Activated CD4-positive, alpha-beta T cell treated with anti-CD3 and anti-CD28 coated beads, Interleukin-2, Interleukin-4, amounts not matched to agents 100 ng/mL and 50 ng/mL, durations not matched to agents 16 hours and 8 hours (primary cell): Measurements from ENCODE around the gene BTG2.
A peak's percentile ranks its signal among the peaks of the same experiment; 100 is the strongest.

Experiments used
- DNase-seq: peaks from one replicate; pipeline ENCODE4 v3.0.0-alpha.2; 2020; ENCODE audit warnings: low spot score

Gene BTG2

DNA sequence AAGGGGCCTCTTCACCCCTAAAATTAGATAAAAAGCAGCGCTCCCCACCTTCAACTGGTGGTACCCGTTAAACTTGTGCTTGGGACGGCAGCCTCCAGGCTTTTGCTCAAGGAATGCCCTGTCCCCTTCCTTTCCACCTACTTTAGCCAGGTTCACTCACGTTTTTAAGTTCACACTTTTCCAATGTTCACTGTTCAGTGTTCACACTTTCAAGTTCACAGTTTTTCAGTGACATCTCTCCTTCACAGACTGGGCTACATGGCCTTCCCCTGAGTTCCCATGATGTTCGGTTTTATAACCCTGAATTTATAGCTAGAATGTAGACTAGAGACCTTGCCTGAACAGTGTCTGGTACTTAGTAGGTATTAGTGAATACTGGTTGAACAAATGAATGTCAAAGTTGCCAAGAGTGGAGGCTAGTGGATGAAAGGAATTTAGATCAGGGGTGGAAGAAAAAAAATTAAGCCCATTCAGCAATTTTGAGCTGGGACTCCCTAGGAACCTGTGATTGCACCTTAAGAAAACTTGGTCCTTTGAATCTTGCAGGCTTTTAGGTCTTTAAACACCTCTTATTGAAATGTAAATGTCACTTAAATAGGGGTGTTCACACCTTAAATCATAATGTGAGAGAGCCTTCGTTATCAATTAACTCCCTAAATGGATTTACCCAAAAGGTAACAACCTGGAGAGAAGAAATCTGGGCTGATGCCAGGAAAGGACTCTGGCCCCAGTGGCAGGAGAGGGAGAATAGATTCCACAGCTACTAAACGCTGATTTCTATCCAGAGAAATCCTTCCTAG lies 12.3 kb downstream of the BTG2 start:
- DNase-seq = no peak

DNA sequence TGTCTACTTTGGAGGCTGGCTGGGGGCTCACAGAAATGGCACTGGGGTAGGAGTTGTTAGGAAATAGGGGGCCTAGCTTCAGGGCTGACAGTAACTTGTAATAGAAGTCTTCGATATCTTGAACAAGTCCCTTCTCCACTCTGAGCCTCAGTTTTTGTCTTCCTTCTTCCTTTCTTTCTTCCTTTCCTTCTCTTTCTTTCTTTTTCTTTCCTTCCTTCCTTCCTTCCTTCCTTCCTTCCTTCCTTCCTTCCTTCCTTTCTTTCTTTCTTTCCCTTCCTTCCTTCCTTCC lies 12.9 kb downstream of the BTG2 start:
- DNase-seq = no peak

DNA sequence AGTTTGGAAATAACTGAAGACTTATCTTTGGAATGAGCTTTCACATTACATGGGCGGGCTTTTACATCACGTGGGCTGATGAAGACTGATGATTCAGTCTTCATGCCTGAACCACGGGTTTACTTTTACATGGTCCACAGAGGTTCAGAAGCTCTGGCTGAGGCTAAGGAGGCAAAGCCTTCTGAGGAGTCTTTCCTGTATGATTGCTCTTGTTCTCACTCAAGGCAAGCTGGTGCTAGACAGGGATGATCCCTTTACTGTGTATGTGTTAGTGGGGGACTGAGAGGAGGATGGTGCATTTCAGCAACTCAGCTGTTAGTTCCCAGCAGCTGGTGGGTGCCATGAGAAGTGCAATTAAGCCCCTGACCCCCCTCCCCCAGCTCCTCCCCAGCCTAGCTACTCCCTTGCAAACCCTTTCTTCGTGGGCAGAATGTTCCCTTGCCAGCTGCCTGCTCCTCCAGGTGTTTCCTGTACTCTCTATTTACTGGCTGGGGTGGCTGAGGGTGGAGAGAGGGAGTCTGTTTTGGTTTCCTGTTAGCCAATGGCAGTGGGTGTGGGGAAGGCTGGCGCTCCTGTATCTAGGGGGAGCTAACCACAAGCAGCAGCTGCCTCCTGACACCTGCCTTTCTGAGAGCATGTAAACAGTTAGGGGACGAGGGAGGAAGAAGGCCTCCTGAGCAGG lies 15.4 kb downstream of the BTG2 start:
- DNase-seq = peak; percentile 57

DNA sequence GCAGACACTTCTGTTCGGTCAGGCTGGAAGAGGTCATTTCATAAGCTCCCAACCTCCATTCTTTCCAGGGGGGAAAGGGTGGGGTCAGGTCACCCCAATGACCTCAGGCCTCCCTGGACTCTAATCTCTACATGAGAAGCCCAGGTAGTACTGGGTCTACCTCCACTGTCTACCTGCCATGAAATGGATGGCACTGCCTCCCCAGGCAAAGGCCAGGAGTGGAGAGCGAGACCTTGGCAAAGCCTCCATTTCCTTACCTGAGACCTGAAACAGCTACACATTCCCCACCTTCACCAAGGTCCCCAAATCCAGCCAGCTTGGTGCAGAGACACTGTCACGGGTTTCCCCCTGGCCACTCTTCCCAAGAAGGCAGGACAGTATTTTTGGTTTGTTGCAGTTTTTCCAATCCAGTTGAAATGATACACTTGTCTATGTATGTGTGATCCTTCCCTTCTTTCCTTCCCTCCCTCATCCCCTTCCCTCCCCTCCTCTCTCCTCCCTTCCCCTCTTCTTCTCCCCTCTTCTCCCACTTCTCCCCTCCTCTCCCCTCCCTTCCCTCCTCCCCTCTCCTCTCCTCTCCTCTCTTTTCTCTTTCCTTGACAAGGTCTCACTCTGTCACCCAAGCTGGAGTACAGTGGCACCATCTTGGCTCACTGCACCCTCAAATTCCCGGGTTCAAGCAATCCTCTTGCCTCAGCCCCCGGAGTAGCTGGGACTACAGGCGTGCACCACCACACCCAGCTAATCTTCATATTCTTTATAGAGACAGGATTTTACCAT lies 16.1 kb downstream of the BTG2 start:
- no peak for DNase-seq

DNA sequence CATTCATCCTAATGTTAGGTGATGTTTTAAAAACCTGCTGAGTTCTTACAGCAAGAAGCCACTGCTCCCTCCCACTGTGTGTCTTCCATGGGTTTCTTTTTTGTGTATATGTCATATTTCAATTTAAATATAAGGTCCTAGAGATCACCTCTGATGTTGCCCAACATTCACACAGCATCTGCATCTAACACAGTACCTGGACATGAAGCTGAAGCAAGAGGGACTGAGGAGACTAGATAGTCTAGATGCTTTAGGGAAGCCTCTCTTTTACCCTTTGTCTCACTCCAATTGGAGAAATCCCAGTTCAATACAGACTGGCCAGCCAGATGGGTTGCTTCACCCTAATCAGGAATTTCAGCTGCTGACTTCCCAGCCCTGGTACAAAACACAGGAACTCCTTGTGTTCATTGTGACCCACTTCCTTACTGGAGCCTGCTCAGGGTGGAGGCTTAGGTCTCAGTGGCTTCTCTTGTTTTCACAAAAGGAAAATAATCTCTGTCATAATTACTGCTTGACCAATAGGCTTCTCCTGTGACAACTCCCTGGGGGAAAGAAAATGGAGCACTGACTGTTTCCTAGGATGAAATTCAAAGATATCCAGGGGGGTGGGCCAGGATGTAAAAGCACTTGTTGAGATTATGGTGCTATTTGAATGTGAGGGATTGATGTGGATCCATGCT lies 17.3 kb downstream of the BTG2 start:
- no peak for DNase-seq

DNA sequence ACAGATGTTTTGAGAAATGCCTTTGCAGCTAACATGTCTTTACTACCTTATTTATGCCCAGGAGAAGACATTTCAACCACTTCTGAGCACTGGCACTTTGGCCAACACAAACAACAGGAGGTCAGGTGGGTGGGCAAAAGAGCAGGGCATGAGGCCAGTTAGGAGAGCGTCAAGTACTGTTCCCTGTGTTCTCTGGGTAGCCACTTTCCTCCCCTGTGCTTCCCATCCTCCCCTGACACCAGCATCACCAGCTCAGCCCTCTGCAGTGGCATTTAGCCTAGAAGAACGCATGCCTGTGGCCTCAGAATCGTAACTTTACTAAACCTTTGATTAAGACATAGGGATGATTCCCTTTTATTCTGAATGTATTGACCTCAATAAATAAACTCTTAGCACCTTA lies 18.3 kb downstream of the BTG2 start:
- no peak for DNase-seq

DNA sequence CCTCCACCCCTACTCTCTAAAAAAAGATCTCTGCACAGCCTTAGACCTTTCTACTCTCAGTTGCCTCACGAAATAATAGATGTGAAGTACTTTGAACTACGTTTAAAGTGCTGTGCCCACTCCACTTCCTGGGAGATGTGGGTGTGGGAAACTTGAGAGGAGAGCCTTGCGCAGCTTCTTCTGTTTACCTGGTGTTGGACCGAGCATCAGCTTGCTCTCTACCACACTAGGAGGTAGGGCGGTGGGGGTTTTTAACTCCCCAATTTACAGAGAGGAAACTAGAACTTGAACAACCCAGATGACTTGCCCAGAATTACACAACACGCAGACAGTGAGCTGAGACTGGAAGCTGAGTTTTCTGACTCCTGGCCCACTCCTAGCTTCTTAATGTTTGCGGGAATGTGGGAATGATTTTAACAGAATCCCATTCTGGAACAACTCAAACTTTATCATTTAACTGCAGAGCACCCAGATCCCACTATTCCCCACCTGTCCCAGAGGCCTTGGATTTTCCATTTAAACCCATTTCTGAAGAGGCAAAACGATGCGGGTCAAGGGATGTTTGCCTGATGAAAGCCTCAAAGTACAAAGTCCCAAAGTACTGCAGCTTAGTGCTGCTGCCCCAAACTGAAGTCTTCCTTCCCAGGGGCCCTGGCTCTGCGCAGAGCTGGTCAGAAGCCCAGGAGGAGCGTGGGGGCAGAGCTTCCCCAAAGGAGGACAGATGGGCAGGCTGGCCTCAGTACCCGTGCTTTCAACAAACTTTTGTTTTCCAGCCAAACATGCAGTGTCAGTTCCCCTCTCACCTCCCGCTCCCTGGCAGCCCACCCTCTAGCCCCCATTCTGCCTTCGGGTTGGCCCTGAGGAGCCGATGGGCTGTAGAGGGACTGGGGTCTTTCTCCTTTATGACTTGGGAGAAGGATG lies 19.0 kb downstream of the BTG2 start:
- DNase-seq = no peak

DNA sequence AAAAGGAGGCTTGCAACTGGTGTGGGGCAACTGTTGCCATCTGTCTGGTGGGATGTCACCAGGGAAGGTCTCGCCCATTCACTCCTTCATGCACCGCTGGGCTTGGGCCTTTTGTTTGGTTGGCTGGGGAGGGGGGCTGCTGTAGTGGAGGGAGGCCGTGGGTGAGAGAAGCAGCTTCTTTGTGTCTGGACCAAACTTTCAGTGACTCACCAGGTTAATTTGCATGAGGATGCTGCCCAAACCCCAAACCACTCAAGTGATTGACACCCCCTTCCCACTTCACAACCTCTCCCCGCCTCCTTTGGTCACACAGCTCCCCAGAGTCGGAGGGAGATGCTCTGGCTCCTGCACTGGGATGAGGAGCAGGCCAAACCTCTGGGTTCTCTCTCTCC lies 19.7 kb downstream of the BTG2 start:
- peak; percentile 71 for DNase-seq

DNA sequence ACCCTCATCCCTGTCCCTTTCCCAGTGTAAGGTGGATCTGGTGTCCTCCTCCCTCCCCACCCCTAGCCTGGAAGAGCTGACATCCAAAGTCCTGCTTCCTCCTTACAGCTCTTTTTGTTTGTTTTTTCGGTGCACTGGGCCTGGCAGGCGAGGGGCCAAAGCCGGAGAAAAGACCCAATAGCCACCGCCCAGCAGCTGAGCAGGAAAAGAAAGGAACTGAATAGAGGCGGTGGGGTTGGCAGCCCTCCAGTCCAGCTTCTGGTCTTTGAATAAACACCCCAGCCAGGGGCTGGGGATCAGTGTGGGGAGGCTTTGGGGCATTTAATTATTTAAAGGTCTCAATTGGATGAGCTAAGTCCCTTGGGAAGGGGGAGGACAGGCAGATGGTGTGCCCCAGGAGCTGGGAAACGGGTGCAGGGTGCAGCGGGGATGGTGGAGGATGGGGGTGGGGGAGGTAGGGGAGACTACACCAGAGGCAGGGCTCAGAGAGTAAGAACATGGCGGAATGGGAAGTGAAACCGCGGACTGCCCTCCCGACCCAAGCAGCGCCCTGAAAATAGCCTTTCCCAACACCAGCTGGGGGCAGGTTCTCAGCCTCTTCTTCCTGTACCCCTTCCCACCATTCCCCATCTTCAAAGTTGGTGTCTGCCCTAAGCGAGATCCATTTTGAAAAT lies 20.2 kb downstream of the BTG2 start:
- no peak for DNase-seq

DNA sequence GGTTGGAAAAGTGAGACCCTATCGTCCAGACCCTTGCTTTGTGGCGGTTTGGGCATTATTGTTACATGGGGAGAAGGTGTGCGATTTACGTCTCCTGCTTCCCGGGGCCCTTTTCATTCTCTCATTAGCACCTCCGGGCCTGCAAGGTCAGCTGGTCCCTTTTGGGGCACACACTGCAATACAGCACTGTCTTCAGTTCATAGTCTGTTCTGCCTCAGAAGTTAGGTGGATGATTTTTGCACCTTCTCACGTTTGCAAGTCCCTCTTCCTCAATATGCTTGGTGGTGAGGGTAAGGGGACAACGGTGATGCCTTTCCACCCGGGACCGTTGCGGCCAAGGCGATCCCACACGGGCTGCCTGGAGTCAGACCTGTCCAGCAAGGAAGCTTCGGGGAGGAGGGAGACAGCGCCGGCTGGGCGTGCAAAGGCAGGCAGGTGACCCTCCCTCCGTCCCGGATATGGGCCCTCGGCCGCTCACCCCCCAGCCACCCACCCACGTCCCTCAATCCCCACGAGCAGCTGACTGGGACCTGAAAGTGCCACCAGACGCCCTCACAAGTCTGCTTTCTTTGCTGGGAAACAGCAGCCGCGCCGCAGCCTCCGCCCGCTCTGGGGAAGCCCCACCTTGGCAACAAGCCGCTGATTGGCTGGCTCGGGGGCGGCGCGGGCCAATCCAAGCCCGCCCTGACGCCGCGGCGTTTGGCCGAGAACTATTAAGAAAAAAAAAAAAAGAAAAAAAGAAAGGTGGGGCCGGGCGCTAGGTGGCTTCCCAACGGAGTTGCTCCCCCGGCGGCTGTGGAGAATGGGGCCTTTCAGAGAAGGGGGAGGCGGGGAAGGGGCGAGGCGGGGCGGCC lies 21.7 kb downstream of the BTG2 start:
- peak; percentile 94 for DNase-seq

DNA sequence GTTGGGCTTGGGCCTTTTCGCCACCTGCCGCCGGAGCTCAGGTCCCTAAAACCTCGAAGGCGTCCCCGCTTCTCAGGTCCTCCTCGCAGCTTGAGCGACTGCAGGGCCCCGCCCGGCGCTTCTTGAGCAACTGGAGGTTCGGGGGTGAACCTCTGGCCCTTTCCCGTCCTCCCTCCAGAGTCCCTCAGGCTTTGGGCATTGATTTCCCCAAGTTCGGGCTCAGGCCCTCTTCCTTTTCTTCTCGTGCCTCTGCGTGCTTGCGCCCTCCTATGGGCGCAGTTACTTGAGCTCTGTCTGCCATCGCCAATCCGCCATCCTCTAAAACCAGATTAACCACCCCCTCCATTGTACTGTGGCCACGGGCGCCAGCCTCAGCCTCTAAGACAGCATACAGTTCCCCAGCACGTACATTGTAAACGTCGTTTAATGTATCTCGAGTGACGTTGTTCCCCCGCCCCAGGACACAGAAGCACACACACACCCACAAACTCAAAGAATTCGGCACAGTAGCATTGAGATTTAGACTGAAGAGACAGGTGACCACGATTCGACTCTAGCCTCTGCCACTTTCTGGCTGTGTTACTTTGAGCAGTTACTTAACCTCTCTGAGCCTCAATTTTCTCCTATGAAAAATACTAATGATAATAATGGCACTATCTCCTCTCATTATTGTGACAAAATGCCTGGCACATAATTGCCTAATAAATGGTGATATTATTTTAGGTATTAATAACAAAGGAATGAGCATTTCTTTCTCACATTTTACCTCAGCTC lies 22.6 kb downstream of the BTG2 start:
- DNase-seq = peak; percentile 59

DNA sequence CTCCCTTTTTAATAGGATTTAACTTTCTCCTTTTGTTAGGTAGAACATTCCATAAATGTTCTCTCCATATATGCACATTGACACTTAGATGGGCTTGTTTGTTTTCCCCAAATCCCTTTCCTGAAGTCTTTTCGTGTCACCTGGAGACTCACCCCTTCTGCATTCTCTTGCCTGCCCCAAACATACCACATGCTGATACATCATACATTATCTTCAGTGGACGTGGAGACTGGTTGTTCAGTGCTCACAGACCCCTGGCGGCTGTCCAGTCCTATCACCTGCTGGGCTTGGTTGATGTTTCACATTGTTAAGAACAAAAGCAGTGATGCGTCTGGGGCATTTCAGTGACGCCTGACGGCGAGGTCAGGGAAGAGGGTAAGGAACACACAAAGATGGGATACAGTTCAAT lies 23.4 kb downstream of the BTG2 start:
- DNase-seq = no peak

DNA sequence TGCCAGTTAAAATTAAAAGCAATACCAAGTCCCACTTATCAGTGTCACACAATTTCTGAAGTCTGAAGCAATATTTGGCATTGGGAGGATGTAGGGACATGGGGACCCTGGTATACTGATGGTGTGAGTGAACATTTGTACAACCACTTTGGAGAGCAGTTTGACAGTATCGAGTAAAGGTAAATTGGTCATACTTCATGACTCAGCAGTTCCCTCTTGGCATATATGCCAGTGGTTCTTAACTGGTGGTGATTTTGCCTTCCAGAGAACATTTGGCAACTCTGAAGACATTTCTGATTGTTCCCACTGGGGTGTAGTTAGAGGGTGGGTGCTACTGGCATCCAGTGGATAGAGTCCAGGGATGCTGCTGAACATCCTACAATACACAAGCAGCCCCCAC lies 25.9 kb downstream of the BTG2 start:
- no peak for DNase-seq

DNA sequence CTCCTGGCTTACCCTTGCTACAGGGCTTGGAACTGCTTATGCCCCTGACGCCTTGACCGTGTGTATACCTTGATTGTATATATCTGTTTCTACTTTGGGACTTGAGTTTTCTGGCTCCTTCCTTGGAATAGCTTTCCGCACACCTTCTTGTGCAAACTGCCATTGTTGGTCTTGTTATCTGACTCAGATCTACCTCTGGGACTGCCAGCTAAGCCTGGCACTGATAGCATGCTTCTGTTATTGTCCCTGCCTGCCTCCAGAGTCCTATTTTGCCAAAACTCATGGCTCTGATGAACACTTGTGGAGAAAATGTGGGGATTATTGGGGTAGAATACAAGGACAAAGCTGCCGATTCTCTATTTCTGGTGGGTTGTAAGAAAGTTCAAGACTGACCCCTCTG lies 30.2 kb downstream of the BTG2 start:
- no peak for DNase-seq

DNA sequence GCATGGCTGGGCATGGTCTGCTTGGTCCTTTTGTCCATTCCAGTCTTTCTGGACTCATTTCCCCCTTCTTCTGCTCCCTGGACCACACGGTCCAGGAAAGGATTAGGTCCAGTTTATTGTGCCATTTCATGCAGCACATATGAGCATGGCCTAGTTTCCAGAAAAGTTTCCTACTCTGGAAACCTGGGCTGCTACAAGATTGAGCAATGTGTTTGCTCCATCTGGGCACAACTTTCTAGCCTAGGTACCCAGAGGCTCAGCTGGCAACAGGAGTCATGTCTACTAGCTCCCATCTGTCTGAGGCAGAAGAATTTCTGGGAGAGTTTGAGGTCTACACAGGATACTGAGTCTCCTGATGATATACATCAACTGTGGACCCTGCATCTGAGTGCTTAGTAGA lies 30.8 kb downstream of the BTG2 start:
- no peak for DNase-seq

DNA sequence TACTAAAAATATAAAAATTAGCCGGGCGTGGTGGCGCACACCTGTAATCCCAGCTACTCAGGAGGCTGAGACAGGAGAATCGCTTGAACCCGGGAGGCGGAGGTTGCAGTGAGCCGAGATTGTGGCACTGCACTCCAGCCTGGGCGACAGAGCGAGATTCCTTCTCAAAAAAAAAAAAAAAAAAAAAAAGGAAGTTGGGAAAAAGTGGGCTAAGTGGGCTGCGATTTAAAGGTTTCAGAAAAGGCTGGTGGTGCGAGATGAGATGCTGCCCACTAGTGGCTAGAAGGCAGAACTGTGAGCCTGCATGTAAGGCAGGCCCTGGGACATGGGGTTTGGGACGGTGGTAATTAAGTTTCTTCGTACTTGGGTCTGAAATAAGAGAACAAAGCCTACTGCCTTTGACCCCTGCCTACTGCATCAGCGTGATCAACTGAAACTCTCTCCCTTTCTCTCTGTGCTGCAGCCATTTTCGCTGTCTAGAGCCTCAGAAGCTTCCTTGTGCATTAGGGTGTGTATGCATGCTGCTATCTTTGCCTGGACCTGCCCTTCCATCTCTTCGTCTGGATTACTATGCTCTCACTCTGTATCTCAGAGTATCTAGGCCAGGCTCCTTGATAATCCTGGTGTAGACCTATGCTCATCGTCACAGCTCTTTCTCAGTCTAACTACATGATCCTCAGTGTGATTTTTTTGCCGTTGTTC lies 33.2 kb downstream of the BTG2 start:
- DNase-seq = peak; percentile 41

DNA sequence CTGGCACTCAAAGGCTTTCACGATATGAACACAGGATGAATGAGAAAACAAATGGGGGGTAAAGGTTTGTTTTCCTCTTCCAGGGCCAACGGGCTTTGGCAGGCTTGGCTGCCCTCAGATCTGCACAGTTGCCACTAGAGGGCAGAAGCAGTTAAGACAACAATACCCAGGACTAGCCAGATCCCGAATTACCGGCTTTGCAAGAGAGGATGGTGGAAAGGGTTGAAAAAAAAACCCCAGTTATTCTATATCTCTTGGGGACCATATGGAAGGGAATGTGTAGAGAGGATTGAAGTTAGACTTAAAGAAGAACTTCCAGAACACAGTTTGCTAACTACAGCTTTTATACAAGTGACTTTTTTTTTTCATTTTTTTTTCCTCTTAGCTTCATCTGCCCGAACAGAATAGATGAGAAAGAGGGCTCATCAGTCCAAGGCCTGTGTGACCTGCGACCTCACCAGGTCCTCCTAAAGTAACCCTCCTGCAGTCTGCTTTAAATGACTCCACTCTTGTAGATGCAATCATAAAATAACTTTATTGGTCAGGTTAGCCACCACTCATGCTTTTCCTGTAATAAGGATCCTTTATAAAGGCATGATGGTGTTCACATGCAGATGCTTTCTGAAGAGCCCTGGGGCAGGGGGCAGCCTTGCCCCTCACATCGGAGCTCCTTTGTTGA lies 34.9 kb downstream of the BTG2 start:
- peak; percentile 79 for DNase-seq
